T-helper 2 cell treated with Interferon-gamma antibody and Interleukin-4, amounts not matched to agents 5 μg/mL and 100 μg/mL, for 36 hours (primary cell): ENCODE results near the gene SEMA6B.

Experiments used
- DNase-seq: peaks from one replicate; pipeline ENCODE4 v3.0.0; 2021; ENCODE audit warnings: low spot score
- H3K27ac Mint-ChIP-seq: one replicate; pipeline ENCODE4 v1.8.0; 2021; ENCODE audit warnings: mild to moderate bottlenecking, mixed read lengths
- H3K27me3 Mint-ChIP-seq: one replicate; pipeline ENCODE4 v1.8.0; 2021; ENCODE audit warnings: low read depth, mixed read lengths
- H3K36me3 Mint-ChIP-seq: one replicate; pipeline ENCODE4 v1.8.0; 2021; ENCODE audit warnings: low read depth, mixed read lengths
- H3K4me1 Mint-ChIP-seq: one replicate; pipeline ENCODE4 v1.8.0; 2021; ENCODE audit warnings: low read depth, mixed read lengths
- H3K4me3 Mint-ChIP-seq: one replicate; pipeline ENCODE4 v1.8.0; 2022; ENCODE audit warnings: mild to moderate bottlenecking, moderate library complexity, mixed read lengths
- H3K9me3 Mint-ChIP-seq: one replicate; pipeline ENCODE4 v1.8.0; 2021; ENCODE audit warnings: mixed read lengths

SEMA6B gene

DNA sequence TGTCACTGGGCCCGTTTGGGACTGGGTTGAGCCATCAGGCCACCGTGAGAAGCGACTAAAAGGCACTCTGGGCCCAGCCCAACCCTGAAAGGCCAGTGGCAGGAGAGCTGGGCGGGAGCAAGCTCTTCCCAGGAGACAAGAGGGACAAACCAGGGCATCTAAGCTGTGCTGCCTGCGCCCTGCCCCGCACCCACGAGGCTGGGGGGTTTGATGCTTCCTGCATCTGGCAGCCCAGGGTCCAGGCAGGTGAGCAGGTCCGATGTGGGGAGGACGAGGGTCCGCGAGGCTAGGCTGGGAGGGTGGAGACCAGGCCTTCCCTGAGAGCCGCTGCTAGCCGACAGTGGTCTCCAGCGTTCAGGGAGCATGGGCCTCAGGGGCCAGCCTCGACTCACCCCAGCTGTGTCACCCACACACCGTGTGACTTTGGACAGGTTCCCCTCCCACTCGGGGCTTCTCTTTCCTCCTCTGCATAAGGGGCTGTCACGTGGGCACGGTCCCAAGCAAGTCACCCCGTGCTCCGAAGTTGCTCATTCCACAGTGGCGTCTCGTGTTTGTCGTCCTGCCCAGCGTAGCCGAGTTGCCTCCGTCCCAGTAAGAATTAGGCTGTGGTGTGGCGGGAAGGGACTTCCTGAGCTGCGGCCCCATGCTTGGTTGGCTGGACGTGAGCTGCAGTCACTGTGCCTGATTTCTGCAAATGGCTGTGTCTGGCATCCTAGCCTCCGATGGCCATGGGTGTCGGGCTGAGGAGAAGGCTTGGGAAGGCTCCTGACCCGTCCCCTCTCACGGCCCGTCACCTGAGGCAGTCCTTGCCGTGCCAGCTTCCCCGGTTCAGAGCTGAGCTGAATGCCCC, 57.0 kb downstream of the SEMA6B start:
- peaks cover 4% of the 10 kb centered on the region for H3K4me1 Mint-ChIP-seq
- H3K36me3 Mint-ChIP-seq = peaks cover 4% of the 10 kb centered on the region
- no peak overlapping the region for H3K27ac Mint-ChIP-seq
- H3K4me3 Mint-ChIP-seq = no peak overlapping the region
- DNase-seq = no peak
- H3K27me3 Mint-ChIP-seq = no peaks in the 10 kb centered on the region
- H3K9me3 Mint-ChIP-seq = no peaks in the 10 kb centered on the region

DNA sequence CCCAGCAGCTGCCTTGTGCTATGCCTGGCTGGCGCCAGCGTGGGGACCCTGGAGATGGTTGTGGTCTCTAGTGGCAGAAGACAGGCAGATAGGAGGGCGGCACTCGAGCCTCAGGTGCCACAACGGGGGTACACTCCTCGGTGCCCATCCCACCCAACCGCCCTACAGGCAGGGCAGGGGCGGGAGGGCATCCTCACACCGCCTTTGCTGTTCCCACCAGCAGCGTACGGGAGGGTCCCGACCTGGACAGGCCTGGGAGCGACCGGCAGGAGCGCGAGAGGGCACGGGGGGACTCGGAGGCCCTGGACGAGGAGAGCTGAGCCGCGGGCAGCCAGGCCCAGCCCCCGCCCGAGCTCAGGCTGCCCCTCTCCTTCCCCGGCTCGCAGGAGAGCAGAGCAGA, 57.8 kb downstream of the SEMA6B start:
- Mint-ChIP-seq H3K36me3 (peaks cover 4% of the 10 kb centered on the region), H3K27me3 (no peaks in the 10 kb centered on the region), H3K27ac (no peak overlapping the region), H3K4me1 (peaks cover 4% of the 10 kb centered on the region), H3K4me3 (no peak overlapping the region), H3K9me3 (no peaks in the 10 kb centered on the region)
- no peak for DNase-seq

DNA sequence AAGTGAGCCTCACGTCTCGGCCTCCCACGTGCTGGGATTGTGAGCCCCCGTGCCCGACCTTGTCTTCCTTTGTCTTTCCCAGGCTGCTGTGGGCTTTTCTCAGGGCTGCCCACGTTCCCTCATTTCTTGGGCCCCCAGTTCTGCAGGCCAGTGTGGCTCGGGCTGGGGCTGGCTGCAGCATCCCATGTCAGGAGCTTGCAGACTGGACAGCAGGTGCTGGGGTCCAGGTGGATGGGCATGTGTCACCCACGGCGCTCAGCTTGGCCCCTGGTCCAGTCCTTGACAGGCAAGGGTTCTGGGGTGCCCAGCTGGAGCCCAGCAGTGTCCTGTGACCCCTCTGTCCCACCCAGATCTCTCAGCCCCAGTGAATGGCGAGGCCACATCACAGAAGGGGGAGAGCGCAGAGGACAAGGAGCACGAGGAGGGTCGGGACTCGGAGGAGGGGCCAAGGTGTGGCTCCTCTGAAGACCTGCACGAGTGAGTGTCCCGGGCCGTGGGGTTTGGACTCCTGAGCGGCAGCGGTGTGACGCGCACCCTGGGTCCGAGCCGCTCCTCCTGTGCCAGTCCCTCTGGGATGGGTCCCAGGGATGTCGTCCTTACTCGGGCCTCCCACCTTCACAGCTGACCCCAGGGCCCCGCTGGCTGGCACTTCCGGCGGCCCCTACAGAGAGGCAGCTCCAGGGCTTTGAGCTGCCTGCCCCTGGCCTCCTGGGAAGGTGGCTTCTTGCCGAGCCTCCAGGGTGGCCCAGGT, 58.5 kb downstream of the SEMA6B start:
- DNase-seq = no peak
- no peak overlapping the region for H3K27ac Mint-ChIP-seq
- H3K4me3 Mint-ChIP-seq = no peak overlapping the region
- H3K27me3 Mint-ChIP-seq = no peaks in the 10 kb centered on the region
- peaks cover 1% of the 10 kb centered on the region for H3K36me3 Mint-ChIP-seq
- H3K9me3 Mint-ChIP-seq = no peaks in the 10 kb centered on the region
- H3K4me1 Mint-ChIP-seq = no peaks in the 10 kb centered on the region

DNA sequence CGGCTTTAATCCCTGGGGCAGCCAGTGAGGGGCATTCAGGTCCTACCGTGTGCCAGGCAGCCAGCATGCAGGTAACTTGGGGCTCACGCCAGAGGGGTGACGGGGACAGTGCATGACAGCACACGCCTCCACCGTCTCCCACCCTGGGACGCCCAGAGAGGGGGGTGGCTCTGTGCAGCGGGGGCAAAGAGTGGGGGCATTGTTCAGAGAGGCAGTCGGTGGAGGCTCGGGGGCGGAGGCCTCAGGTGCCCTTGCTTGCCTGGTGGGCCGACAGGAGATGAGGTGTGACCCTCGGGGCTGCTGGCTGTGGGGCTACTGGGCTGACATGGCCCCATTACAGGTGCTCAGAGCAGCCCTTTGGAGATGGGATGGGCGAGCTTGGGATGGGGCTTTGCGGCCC, 59.6 kb downstream of the SEMA6B start:
- no peak overlapping the region for H3K27ac Mint-ChIP-seq

DNA sequence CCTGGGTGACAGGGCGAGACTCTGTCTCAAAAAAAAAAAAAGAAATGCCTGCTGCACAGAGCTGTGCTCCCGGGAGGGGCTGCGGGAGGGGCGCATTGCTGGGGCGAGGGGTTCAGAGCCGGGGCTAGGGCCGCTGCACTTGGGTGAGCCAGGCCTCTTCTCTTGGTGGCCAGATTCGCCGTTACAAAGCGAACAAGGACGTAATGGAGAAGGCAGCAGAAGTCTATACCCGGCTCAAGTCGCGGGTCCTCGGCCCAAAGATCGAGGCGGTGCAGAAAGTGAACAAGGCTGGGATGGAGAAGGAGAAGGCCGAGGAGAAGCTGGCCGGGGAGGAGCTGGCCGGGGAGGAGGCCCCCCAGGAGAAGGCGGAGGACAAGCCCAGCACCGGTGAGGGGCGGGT, 60.2 kb downstream of the SEMA6B start:
- Mint-ChIP-seq H3K4me1 (no peaks in the 10 kb centered on the region), H3K36me3 (peaks cover 6% of the 10 kb centered on the region), H3K27ac (no peak overlapping the region), H3K27me3 (no peaks in the 10 kb centered on the region), H3K4me3 (no peak overlapping the region), H3K9me3 (no peaks in the 10 kb centered on the region)
- no peak for DNase-seq

More for the DNA sequence above, 59.6 kb downstream of the SEMA6B start:
- Mint-ChIP-seq H3K27me3 (no peaks in the 10 kb centered on the region), H3K9me3 (no peaks in the 10 kb centered on the region), H3K4me1 (no peaks in the 10 kb centered on the region), H3K36me3 (peaks cover 6% of the 10 kb centered on the region), H3K4me3 (no peak overlapping the region)
- DNase-seq = no peak

DNA sequence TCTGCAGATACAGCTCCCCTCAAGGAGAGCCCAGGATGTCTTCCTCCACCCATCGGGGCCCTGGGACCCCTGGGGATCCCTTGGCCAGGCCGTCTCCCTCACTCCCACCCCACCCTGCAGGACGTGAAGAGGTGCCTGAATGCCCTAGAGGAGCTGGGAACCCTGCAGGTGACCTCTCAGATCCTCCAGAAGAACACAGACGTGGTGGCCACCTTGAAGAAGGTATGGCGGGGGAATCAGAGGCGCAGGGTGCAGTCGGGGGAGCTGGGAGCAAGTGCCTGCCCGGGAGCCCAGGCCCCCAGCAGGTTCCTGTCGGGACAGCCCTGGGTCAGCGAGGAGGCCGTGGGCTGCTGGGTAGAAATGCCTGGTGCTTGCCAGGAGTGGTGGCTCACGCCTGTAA, 60.8 kb downstream of the SEMA6B start:
- Mint-ChIP-seq H3K9me3 (no peaks in the 10 kb centered on the region), H3K4me1 (no peaks in the 10 kb centered on the region), H3K4me3 (no peak overlapping the region), H3K27ac (no peak overlapping the region), H3K36me3 (peaks cover 6% of the 10 kb centered on the region), H3K27me3 (no peaks in the 10 kb centered on the region)
- no peak for DNase-seq

DNA sequence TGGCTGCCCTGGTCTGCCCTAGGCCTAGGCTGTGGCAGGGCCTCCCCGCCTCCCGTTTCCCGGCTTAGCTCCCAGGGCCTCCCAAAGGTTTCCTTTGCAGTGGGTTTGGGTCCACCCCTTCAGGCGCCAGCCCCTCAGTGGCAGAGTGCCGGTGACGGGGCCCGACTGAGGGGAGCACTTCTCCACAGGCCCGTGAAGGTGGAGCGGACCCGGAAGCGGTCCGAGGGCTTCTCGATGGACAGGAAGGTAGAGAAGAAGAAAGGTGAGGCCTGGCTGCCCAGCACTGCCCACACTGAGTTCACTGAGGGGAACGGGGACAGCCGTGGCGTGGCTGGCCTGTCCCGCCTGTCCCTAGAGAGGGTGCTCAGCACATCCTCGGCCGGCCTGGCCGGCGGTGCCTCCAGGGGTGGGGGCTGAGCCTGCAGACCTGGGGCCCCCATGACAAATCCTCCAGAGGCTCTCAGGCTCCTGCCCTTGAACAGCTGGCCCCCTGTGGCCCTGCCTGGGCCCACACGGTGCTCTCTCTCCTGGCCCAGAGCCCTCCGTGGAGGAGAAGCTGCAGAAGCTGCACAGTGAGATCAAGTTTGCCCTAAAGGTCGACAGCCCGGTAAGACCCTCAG, 61.6 kb downstream of the SEMA6B start:
- Mint-ChIP-seq H3K4me3 (no peak overlapping the region), H3K36me3 (peaks cover 6% of the 10 kb centered on the region), H3K27ac (no peak overlapping the region), H3K27me3 (no peaks in the 10 kb centered on the region), H3K9me3 (no peaks in the 10 kb centered on the region), H3K4me1 (no peaks in the 10 kb centered on the region)
- DNase-seq = no peak

DNA sequence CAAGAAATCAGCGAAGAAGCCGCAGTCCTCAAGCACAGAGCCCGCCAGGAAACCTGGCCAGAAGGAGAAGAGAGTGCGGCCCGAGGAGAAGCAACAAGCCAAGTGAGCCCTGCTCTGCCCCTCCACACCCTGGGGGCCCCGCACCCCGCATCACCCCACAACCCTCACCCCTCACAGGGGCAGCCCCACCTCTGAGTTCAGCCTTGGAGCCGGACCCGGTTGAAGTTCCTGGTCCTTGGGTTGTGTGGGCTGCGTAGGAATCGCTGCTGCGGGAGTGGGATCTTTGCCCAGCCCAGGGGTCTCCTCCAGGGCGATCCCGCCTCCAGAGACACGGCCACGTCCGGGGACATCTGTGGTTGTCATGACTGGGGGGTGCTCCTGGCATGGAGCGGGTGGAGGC, 63.2 kb downstream of the SEMA6B start:
- Mint-ChIP-seq H3K4me1 (no peaks in the 10 kb centered on the region), H3K9me3 (no peaks in the 10 kb centered on the region), H3K4me3 (no peak overlapping the region), H3K27ac (no peak overlapping the region), H3K27me3 (no peaks in the 10 kb centered on the region), H3K36me3 (peaks cover 6% of the 10 kb centered on the region)
- DNase-seq = no peak

DNA sequence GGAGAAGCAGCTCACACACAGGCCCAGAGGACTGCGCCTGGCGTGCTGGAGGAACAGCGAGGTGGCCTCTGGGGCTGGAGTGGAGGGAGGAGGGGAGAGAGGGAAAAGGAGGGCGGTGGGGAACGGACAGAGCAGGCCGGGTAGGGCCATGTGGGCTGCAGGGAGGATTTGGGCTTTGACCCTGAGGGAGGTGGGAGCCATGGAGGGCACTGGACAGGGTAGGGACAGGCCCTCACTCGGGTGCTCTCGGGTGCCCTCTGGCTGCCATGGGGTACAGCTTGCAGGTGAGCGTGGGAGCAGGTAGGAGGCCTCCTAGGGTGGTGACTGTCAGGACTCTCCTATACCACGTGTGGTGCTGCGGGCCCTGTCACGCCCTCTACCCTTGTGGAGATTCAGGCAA, 64.0 kb downstream of the SEMA6B start:
- no peaks in the 10 kb centered on the region for H3K9me3 Mint-ChIP-seq
- no peaks in the 10 kb centered on the region for H3K4me1 Mint-ChIP-seq
- DNase-seq = no peak
- H3K4me3 Mint-ChIP-seq = no peak overlapping the region
- H3K36me3 Mint-ChIP-seq = peaks cover 8% of the 10 kb centered on the region
- H3K27ac Mint-ChIP-seq = no peak overlapping the region
- H3K27me3 Mint-ChIP-seq = no peaks in the 10 kb centered on the region

DNA sequence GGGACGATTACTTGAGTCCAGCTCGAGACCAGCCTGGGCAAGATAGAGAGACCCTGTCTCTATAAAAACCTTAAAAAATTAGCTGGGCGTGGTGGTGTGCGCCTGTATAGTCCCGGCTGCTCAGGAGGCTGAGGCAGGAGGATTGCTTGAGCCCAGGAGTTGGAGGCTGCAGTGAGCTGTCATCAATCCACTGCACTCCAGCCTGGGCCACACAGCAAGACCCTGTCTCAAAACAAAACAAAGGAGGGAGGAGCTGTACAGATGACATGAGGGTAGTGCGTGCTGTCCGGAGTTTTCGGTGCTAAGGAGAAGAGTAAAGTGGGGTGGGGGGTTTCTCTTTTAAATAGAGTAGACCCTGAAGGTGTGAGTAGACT, 64.8 kb downstream of the SEMA6B start:
- peaks cover 14% of the 10 kb centered on the region for H3K36me3 Mint-ChIP-seq
- no peak for DNase-seq
- no peak overlapping the region for H3K27ac Mint-ChIP-seq
- no peaks in the 10 kb centered on the region for H3K27me3 Mint-ChIP-seq
- H3K9me3 Mint-ChIP-seq = no peaks in the 10 kb centered on the region
- H3K4me3 Mint-ChIP-seq = no peak overlapping the region
- H3K4me1 Mint-ChIP-seq = no peaks in the 10 kb centered on the region

DNA sequence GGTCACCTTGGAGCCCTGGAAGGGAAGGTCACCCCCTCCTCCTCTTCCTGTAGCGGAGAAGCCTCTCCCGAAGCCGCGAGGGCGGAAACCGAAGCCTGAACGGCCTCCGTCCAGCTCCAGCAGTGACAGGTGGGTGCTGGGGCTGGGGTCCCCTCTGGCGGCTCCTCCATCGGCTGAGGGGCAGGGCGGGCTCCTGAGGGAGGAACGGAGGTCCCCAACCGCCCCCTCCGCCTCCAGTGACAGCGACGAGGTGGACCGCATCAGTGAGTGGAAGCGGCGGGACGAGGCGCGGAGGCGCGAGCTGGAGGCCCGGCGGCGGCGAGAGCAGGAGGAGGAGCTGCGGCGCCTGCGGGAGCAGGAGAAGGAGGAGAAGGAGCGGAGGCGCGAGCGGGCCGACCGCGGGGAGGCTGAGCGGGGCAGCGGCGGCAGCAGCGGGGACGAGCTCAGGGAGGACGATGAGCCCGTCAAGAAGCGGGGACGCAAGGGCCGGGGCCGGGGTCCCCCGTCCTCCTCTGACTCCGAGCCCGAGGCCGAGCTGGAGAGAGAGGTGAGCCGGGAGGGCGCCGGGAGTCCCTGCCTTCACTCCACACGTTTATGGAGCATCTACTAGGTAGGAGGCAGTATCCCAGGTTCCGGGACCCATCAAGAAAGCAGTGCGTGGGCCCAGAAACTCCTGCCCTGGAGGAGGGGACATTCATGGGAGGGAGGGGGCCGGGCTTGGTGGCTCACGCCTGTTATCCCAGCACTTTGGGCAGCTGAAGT, 65.4 kb downstream of the SEMA6B start:
- Mint-ChIP-seq H3K9me3 (no peaks in the 10 kb centered on the region), H3K27ac (no peak overlapping the region), H3K27me3 (no peaks in the 10 kb centered on the region), H3K4me1 (no peaks in the 10 kb centered on the region), H3K36me3 (peaks cover 15% of the 10 kb centered on the region), H3K4me3 (no peak overlapping the region)
- DNase-seq = no peak

DNA sequence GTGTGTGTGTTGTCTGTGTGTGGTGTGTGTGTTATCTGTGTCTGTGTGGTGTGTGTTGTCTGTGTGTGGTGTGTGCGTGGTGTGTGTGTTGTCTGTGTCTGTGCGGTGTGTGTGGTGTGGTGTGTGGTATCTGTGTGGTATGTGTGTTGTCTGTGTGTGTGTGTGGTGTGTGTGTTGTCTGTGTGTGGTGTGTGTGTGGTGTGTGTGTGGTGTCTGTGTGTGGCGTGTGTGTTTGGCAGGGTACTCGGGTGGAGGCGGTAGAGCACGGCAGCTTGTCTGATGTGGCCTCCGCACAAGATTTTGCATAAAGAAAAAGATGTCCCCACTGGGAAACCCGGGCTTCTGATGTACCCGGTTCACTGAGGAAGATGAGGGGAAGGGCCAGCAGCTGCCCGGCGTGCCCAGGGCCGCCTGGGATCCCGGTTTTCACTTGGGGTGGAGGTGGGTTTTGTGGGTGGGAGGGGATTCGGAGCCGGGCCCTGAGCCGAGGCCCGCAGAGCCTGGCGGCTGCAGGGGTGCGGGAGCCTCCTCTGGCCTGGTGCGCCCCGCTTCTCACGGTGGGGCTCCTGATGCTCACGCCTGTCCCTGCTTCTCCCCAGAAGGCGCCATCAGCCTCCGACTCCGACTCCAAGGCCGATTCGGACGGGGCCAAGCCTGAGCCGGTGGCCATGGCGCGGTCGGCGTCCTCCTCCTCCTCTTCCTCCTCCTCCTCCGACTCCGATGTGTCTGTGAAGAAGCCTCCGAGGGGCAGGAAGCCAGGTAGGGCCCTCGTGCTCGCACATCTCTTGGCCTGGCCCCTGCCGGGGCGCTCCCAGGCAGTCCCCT, 66.2 kb downstream of the SEMA6B start:
- Mint-ChIP-seq H3K9me3 (no peaks in the 10 kb centered on the region), H3K4me1 (no peaks in the 10 kb centered on the region), H3K4me3 (no peak overlapping the region), H3K27ac (no peak overlapping the region), H3K27me3 (no peaks in the 10 kb centered on the region), H3K36me3 (peaks cover 15% of the 10 kb centered on the region)
- DNase-seq = no peak
